Vagina (tissue), 2 donors: ENCODE data around the gene BRMS1. TPM values are rescaled to one million over a fixed set of nuclear protein-coding genes. Genes with fewer than 3 reads are reported as not detected.
"Not testable (repeated sequence)": the region's sequence is repeated elsewhere in the genome, so short reads cannot be mapped to it uniquely, and the experiment has no call there.

Experiments used
- DNase-seq, 2 donors: peaks; one replicate each; pipeline ENCODE4 v3.0.0-alpha.2; 2017; ENCODE audit errors: extremely low spot score in 2 of 2
- H3K27ac ChIP-seq: fragments of 200-600 bp; sonication (generic); one replicate; pipeline ENCODE4 v1.5.1; 2019
- H3K27me3 ChIP-seq: fragments of 200-600 bp; sonication (generic); one replicate; pipeline ENCODE4 v1.5.1; 2019
- H3K36me3 ChIP-seq, 2 donors: fragments of 200-600 bp; sonication (generic); one replicate each; pipeline ENCODE4 v1.5.1; 2017 to 2019
- H3K4me1 ChIP-seq: fragments of 200-600 bp; sonication (generic); one replicate; pipeline ENCODE4 v1.5.1; 2019
- H3K4me3 ChIP-seq, 2 donors: fragments of 200-600 bp; sonication (generic); 1 replicate in 1 of 2; 2 replicates in 1 of 2; pipeline ENCODE4 v1.5.1; 2016 to 2019
- H3K9me3 ChIP-seq: fragments of 200-600 bp; sonication (generic); one replicate; pipeline ENCODE4 v1.5.1; 2019
- CTCF ChIP-seq, 3 experiments: fragments of 450-650 bp in 2 of 3; fragments of 200-600 bp in 1 of 3; sonication (generic) in 1 of 3; IDR thresholded peaks; one replicate each; pipeline ENCODE4 v1.5.1; 2017 to 2019; ENCODE audit warnings: antibody characterized with exemption in 3 of 3, mild to moderate bottlenecking in 2 of 3, moderate library complexity in 2 of 3
- POLR2A ChIP-seq, 2 donors: fragments of 450-650 bp; IDR thresholded peaks; one replicate each; pipeline ENCODE4 v1.6.1; 2017; ENCODE audit warnings: antibody characterized with exemption in 2 of 2, mild to moderate bottlenecking in 2 of 2, moderate library complexity in 2 of 2
- POLR2AphosphoS5 ChIP-seq, 2 donors: sonication (generic); formaldehyde crosslinking; IDR thresholded peaks; one replicate each; pipeline ENCODE4 v1.9.0; 2017; ENCODE audit warnings: antibody characterized with exemption in 2 of 2, mild to moderate bottlenecking in 2 of 2, low read depth in 1 of 2; ENCODE audit not compliant: insufficient read depth in 1 of 2
- intact Hi-C: fragments of 100-400 bp; cut with DNase I; formaldehyde crosslinking; loops from one replicate; pipeline ENCODE4 v1.15.1; 2023
- total RNA-seq: library from RNA; depleted of rRNA; stranded (reverse); fragments of >200 nt; gene quantifications from one replicate; pipeline ENCODE4 v1.2.3, GENCODE V29; 2016

BRMS1 gene
- total RNA-seq, 1 donor from 2014 or later = 37.1 TPM

- Histone ChIP-seq H3K4me1 (peaks cover 40% of the 10 kb centered on the region), H3K4me3 (peak overlapping the region; percentile 58 to 68), H3K27ac (peak overlapping the region; percentile 85), H3K9me3 (no peaks in the 10 kb centered on the region), H3K27me3 (no peaks in the 10 kb centered on the region), H3K36me3 (no peaks in the 10 kb centered on the region)
- intact Hi-C loops = loop anchor here (2.0 kb wide), 1 partner anchor 17 kb away; no protein-coding TSS in a partner anchor
- peak; percentile 87 to 97 (median 89) for TF ChIP-seq CTCF (IDR thresholded peaks at IDR 0.05)
- TF ChIP-seq POLR2A (IDR thresholded peaks at IDR 0.05) = no peak
- peak in 1 of 2 donors; percentile 83 for TF ChIP-seq POLR2AphosphoS5 (IDR thresholded peaks at IDR 0.05; ENCODE audit: insufficient read depth in 1 of 2, low read depth in 1 of 2)
- no peak for DNase-seq
These were observed 32.8 kb downstream of the BRMS1 start for GRCh38 chr11:66311965-66312548.

GRCh38 chr11:66311470-66311964 lies 33.4 kb downstream of the BRMS1 start:
- no peak for DNase-seq
- Histone ChIP-seq H3K27me3 (no peaks in the 10 kb centered on the region), H3K4me1 (peaks cover 35% of the 10 kb centered on the region), H3K9me3 (no peaks in the 10 kb centered on the region), H3K36me3 (no peaks in the 10 kb centered on the region), H3K4me3 (peak overlapping the region; percentile 58 to 68), H3K27ac (peak overlapping the region; percentile 85)
- TF ChIP-seq POLR2A (IDR thresholded peaks at IDR 0.05) = no peak
- intact Hi-C loops = no loop called here

GRCh38 chr11:66310803-66311440 lies 34.0 kb downstream of the BRMS1 start:
- DNase-seq, H3K36me3 ChIP-seq, H3K4me3 ChIP-seq, intact Hi-C loops, H3K9me3 ChIP-seq, H3K27ac ChIP-seq, H3K27me3 ChIP-seq: not testable (repeated sequence)
- peaks cover 29% of the 10 kb centered on the region for H3K4me1 ChIP-seq

- intact Hi-C loops = no loop called here
- Histone ChIP-seq H3K9me3 (no peaks in the 10 kb centered on the region), H3K27ac (no peak overlapping the region), H3K27me3 (no peaks in the 10 kb centered on the region), H3K36me3 (no peaks in the 10 kb centered on the region), H3K4me1 (peaks cover 24% of the 10 kb centered on the region), H3K4me3 (no peak overlapping the region)
- TF ChIP-seq POLR2AphosphoS5 (IDR thresholded peaks at IDR 0.05; ENCODE audit: insufficient read depth in 1 of 2, low read depth in 1 of 2) (no peak), POLR2A (IDR thresholded peaks at IDR 0.05) (no peak), CTCF (IDR thresholded peaks at IDR 0.05) (no peak)
- no peak for DNase-seq
These were observed 34.6 kb downstream of the BRMS1 start for GRCh38 chr11:66310324-66310723.

- Histone ChIP-seq H3K36me3 (no peaks in the 10 kb centered on the region), H3K4me3 (no peak overlapping the region)
- intact Hi-C loops = no loop called here
These were observed 35.4 kb downstream of the BRMS1 start for GRCh38 chr11:66309475-66309874.

More at GRCh38 chr11:66309475-66309874, 35.4 kb downstream of the BRMS1 start:
- no peak overlapping the region for H3K27ac ChIP-seq
- TF ChIP-seq CTCF (IDR thresholded peaks at IDR 0.05) (no peak), POLR2A (IDR thresholded peaks at IDR 0.05) (no peak), POLR2AphosphoS5 (IDR thresholded peaks at IDR 0.05; ENCODE audit: insufficient read depth in 1 of 2, low read depth in 1 of 2) (no peak)
- DNase-seq = no peak
- no peaks in the 10 kb centered on the region for H3K27me3 ChIP-seq
- H3K4me1 ChIP-seq = peaks cover 16% of the 10 kb centered on the region
- H3K9me3 ChIP-seq = no peaks in the 10 kb centered on the region
